Middle frontal gyrus (tissue), 1 donor: Measurements from ENCODE around the gene FGF1.

Experiments used
- DNase-seq: peaks from one replicate; pipeline ENCODE4 v3.0.0-alpha.2; 2015; ENCODE audit warnings: low spot score; ENCODE audit errors: extremely low spot score

The FGF1 gene

DNA sequence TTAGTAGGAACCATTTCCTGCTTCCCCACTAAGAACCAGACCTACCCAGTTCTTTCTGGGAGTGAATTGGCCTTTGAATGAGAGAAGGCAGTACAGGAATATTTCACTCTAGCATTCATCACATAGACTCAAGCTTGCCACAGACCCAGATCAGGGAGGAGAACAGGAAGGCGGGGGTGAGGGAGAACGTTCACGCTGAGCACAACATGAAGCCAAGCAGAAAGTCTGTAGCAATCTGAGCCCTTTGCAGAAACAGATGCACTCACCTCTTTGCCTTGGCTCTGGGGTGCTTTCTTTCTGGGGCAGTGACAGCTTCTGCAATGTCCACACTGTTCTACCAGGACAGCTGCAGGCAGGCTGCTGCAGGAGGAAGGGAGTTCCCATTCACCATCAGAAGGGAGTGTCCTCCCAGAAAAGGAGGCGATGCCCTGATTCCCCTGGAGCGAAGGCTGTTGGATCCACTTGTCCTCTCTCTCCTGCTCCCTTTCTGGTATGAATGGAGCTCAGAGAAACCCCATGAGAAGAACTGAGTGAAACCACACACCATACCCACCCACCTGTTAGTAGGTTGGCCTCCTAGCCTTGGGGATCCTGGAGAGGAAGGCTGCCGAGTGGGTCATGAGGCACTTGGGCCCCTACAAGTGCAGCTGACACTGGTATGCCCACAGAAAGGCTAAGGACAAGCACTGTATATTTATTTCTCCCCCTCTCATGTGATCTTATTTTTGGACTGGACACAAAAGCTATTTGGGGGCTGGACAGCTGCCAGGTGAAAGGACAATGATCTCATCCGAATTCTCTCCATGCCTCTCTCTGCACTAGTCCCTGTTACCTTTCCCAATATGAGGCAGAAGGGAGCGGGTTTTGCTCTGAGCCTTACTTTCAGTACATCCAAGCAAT lies 11.7 kb upstream of the FGF1 start:
- no peak for DNase-seq

- DNase-seq: no peak
Measured at GRCh38 chr5:142696379-142696778, 10.5 kb upstream of the FGF1 start.

DNA sequence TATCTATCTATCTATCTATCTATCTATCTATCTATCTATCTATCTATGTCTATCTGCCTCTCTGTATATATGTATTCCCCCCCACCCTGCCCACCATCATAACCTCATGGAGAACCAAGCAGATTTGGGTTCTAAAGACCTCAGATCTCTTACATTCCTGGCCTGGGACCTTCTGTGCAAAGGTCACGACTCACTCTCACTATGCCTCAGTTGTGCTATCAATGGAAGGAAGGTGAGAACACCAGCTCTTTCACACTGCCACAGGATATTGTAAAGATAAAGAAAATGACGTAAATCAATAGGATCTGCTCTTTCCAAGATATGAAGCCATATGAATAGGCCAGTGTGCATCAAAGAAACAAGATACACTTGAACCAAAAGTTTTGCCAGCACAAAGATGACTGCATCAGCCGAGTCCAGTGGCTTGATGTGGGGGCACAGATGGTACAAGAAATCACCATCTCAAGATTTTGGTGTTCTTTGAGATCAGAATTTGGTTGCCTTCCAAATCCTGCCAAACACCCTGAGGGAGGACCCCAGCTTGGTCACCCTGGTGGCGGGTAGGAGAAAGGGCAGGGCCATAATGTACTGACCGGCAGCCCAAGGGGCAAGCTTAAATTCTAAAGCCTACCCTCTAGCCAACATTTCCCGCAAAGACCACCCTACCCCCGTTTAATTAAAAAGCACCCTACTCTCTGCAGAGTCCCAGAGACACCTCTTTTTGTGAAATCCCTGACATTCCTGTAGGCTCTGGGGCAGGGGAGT lies 8.4 kb upstream of the FGF1 start:
- DNase-seq: no peak

- DNase-seq: no peak
Measured at GRCh38 chr5:142692321-142692894, 6.5 kb upstream of the FGF1 start.

GRCh38 chr5:142690667-142691066 lies 4.8 kb upstream of the FGF1 start:
- no peak for DNase-seq

DNA sequence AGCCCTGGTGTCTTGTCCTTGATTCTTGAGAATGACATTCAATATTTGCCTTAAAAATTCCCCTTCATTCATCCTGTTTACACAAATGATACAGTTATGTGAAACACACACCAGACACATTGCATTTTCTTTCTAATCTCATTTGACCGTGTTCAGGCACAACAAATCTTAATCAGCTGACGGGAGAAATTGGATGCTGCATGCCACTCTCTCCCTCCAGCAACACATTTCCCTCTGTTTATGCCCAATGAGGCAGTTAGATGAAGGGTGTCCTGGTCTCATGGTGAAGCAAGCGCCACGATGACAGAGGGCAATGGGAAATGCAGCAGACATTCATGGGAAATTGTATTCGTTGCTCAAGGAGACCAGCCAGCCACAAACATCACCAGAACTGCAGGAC lies 3.2 kb upstream of the FGF1 start:
- no peak for DNase-seq

DNA sequence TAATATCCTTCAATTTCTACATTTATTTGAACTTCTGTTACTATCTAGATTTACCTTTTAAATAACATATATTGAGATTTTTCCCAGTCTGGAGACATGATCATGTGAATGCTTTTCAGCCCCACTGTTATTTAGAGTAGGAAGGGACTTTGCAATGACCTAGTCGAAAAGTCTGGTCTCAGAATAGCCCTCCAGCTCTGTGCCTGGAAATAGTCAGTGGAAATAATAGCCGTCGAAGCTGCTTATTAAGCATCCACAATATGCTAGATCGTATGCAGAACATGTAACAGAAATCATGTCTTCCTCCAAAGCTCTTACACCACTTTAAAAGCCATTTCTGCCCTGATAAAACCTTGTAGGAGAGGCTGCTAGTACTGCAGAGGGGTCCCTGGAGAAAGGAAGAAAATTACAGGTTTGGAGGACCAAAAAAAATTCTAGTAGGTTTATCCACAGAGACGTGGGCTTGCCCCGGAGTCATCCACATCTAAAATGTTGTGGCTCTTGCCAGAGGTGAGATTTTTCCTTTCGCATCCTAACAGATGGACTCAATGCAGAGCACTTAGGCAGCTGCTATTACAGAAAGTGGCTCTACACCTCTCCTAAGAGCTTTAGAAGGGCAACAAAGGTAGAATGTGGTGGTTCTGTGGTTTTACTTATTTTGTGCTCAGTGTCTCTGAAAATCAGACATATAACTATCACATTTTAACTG lies 2.5 kb upstream of the FGF1 start:
- no peak for DNase-seq

DNA sequence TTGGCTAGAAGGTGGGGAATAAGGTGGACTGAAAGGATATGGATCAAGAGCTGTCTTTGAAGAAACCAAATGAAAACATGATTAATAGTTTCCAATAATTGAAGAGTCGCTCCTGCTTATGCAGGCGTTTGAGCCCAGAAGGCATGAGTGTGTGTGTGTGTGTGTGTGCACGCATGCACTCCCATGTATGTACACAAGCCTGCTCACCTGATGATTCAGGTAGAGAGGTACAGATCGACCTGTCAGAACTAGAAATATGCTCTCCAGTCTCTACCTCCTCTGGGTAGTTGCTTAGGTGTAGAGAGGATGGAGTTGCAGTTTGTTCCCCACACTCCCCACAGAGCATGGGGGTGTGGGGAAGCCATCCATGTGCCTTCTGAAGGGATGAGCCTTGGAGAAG lies 1.1 kb upstream of the FGF1 start:
- no peak for DNase-seq

DNA sequence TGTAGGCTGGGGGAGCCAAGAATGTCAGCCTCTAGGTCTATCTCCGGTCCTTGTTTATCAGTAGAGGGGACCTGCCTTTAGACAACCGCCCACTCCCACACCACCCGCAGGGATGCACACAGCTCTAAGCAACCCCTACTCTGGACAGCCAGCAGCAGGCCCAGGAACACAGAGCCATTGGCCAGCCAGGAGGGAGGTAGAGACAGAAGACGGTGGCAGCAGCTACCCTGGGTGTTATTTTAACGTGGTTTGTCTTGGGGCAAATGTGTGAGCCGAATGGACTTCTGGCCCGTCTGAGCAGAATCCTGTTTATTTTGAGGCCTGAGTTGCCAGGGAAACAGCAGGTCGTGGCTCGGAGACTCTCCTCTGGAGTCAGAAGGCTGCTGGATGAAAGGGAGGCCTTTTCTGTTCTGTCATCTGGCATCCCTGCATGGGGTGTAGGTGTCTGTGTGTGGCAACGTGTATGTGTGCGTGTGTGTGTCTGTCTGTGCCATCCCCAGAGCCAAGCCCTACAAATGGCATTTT lies 382 bp upstream of the FGF1 start:
- DNase-seq: no peak

DNA sequence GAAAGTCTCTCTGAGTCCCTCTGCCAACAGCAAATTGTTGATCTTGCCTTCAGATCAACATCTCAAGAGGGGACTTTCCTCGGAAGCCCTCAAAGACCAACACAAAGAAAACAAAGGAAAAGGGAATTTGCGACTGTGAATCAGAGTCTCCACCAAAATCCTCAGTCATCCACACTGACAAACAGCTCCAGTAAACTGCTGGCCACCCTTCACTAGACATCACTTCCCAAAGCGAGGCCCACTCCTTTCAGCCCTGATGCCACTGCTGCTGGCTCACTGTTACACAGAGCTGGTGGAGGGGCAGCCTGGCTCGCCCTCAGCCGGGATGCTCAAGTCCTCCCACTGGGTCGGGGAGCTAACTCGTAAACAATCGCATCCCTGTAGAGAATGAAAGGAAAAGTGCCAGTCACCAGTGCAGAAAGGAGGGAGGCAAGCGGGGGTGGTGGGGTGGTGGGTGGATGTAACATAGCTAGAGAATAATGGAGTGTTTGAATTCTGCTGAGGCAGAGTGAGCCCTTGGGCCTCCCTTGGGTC lies 1.3 kb downstream of the FGF1 start:
- peak; percentile 71 for DNase-seq

GRCh38 chr5:142683881-142684505 lies 1.9 kb downstream of the FGF1 start:
- DNase-seq: no peak

DNA sequence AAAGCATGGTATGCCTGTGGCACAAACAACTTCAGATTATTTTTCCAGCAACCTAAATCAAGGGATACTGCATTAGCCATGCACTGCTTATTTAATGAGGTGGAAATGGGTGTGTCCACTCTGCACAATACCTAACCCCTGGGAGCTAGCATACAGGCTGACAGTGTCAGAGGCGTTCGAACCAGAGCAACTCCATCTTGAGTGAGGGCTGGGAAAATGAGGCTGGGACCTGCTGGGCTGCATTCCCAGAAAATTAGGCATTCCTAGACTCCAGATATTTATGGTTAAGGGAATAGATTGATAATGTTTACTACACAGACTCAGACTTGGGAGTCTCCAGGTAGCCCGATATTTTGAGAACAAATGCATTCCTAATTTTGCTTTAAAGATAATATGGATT lies 2.8 kb downstream of the FGF1 start:
- no peak for DNase-seq

DNA sequence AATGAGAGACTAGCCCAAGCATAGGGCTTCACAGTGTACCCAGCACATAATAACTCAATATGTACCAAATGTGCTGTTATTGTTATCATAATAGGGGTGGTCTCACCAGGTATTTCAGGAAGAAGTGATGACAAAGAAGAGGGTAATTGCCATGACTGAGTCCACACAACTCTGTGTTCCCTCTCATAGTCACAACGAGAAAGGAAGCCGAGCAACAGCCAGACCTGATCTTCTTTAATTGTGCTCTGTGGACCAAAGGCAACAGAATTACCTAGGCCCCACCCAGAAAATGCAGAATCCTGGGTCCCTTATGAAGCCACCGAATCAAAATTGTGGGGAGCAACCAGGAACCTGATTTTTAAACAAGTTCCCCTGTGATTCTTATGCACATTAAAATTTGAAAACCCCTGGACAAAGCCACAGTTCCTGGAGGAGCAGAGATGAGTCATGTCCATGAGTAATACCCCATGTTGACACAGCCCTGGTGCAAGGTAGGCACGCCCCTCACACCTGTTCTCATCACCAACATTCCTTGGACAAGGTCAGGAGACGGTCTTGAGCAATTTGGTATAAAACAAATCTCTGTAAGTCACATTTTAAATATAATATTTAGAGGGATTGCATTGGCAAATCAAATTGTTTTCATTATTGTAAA lies 5.2 kb downstream of the FGF1 start:
- no peak for DNase-seq

DNA sequence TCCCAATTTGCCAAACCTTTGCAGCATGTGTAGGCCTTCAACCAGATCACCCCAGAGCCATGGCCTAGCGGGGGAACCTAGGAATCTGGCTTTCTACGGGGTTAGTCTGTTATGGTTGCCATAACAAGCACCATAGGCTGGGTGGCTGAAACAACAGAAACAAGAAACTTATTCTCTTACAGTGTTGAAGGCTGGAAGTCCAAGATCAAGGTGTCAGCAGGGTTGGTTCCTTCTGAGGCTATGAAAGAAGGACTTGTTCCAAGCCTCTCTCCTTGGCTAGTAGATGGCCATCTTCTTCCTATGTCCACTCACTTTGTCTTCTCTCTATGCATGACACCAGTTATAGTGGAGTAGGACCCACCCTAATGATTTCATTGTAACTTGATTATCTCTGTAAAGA lies 6.1 kb downstream of the FGF1 start:
- DNase-seq: no peak

- no peak for DNase-seq
Measured at GRCh38 chr5:142678529-142678928, 7.4 kb downstream of the FGF1 start.

DNA sequence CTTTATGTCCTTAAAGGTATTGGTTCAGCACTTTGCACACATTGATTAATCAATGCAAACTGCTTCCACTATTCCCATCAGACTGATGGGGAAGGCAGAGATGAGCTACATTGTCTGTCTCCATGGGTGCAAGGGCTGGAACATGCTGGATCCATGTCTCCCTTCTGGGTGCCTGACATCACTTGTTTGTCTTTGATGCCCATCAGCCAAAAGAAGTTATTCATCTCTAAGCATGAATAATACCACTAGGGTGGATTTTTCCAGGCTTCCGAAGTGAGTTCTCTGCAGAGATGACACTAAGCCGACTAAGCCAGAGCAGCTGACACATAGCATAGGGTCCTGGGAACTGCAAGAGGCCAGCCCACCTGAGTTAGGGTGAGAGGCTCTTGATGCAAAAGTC lies 8.7 kb downstream of the FGF1 start:
- DNase-seq: no peak

DNA sequence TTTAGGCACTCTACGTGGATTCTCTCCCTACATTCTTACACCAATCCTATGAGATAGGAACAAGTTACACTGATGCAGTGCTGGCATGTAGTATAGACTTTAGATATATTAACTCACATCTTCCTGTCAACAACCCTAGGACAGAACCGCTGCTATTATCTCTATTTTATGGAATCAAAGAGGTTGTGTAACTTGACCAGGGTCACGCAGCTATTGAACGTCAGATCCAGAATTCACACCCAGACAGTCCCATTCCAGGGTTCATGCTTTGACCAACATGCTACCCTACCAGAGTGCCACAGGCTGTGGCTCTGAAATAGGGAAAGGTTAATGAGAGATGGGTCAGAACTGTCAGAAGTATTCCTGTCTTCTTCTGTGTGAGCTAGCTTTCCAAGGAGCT lies 9.6 kb downstream of the FGF1 start:
- no peak for DNase-seq

GRCh38 chr5:142674531-142675469 lies 11.1 kb downstream of the FGF1 start:
- DNase-seq: no peak

DNA sequence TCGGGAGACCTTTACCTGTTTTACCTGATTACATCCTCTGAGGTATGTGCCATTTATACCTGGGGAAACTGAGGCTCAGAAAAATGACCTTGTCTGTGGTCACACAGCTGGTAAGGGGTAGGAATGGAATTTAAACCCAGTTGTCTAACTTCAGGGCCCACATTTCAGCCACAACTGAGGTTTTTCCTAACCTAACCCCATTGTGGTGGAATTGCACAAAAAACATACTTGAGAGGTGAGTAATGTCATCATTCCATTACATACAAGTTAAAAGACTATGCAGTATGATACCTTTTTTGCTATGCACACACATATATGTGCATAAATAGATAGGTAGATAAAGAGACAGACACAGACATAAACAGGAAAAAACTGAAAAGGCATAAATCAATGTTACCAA lies 14.1 kb downstream of the FGF1 start:
- DNase-seq: no peak
